GM19328 (cell line): ENCODE measurements around the gene PRODH.
"Not testable (repeated sequence)": the region's sequence is repeated elsewhere in the genome, so short reads cannot be mapped to it uniquely, and the experiment has no call there.

Experiments
- ATAC-seq: cut with Tn5 transposase; IDR thresholded peaks from one replicate; pipeline ENCODE4 v1.9.1; 2021; ENCODE audit warnings: mild to moderate bottlenecking, moderate library complexity; ENCODE audit not compliant: unreplicated experiment

The PRODH gene

DNA sequence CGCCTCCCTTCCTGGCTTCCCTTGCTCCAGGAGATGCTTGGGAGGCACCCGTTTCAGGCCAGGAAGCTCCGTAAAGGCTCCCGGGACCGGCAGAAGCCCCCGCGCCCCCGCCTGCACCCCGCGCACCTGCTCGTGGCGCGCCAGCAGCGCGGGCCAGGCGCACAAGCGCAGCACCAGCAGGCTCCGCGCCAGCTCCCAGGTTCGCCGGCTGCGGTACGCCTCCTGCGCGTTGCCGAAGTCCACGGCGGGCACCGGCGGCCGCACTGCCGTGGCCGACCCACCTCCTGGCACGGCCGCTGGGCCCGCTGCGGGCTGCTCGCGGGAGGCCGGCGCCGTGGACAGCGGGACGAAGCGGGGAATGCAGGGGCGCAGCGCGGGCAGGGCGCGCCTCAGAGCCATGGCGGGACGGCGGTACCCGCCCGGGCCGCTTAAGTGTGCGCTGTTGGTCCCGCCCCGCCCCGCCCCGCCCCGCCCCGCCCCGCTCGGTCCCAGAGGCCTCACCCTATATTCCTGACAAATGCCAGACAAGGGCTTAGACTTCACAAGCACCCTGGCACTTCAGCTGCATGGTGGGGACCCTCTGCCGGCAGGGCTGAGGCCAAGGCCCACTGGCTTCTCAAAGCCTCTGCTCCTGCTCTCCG lies at the start of gene PRODH:
TSS of gene PRODH (minus strand) at position 405 of the 641 bp plus-strand sequence. CDS start at position 399, 6 bp downstream.
- ATAC-seq, result no peak

GRCh38 chr22:18985780-18986179 lies 49.7 kb upstream of the PRODH start:
- ATAC-seq, result no peak

- no peak for ATAC-seq
Observed at GRCh38 chr22:18984564-18984963, 48.5 kb upstream of the PRODH start.

GRCh38 chr22:18983120-18983651 lies 47.1 kb upstream of the PRODH start:
- ATAC-seq, result no peak

- ATAC-seq, result no peak
Observed at GRCh38 chr22:18980829-18981228, 44.7 kb upstream of the PRODH start.

- no peak for ATAC-seq
Observed at GRCh38 chr22:18979957-18980356, 43.9 kb upstream of the PRODH start.

DNA sequence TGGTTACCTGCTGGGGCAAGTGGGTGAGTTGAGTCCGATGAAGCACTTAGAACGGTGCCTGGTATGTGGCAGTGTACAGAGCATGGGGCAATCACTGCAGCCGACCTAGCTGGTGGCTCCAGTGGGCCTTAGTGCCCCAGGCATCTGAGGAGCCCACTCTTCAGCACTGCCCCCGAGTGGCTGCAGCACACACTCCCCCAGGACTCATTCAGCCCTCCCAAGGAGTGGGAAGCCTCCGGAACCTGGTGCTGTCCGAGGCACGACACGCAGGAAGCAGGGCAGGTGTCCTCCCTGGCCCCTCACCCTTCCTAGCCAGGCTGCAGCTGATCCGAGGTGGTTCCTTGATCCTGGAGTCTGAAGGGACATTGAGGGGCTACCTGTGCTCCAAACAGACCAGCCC lies 42.4 kb upstream of the PRODH start:
- no peak for ATAC-seq

DNA sequence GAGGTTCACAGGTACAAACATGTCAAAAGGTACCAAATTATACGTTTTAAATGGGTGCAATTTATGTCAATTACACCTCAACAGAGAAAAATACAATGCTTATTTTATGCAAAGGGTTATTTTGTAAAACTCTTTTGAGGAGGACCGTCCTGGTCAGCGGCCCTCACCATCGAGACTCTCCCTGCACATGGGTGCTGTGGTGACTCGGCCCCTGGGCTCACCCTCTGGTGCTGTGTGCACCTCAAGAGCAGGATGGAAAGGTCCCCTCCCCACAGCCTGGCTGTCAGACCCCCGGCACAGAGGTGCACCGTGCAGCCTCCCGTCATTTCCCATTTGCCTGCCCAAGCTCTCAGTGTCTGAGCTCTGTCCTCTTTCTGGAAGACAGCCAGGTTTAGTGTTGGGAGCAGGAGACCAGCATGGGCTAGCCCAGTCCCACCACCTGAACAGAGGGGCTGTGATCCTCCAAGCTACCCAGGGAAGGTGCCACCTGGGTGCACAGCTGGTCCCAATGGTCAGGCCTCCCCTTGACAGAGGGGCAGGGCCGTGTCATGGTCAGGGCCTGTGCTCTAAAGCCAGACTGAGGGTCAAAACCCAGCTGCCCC lies 41.8 kb upstream of the PRODH start:
- ATAC-seq, result no peak

DNA sequence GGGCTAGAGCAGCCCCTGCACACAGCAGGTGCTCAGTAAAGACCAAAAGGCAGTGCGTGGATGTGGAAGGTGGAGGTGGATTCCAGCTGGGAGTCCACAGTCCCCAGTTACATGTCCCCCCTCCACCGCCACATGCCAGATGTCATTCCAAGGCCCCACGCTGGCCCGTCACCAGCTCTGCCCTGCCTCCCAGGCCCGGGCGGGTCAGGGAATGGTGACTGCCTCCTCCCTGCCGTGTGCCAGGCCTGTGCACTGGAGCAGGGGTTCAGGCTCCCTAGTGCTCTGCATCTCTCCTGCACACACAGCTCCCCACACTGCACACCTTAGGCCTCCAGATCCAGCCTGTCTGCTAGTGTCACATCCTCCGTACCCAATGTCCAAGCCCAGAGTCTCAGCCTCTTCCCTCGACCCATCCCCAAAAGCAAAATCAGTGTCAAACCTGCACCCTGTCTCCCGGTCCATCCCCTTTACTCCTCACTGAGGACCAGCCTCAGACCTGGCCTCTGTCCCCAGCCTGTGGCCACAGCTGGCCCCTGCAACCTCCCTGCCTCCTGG lies 40.2 kb upstream of the PRODH start:
- no peak for ATAC-seq

DNA sequence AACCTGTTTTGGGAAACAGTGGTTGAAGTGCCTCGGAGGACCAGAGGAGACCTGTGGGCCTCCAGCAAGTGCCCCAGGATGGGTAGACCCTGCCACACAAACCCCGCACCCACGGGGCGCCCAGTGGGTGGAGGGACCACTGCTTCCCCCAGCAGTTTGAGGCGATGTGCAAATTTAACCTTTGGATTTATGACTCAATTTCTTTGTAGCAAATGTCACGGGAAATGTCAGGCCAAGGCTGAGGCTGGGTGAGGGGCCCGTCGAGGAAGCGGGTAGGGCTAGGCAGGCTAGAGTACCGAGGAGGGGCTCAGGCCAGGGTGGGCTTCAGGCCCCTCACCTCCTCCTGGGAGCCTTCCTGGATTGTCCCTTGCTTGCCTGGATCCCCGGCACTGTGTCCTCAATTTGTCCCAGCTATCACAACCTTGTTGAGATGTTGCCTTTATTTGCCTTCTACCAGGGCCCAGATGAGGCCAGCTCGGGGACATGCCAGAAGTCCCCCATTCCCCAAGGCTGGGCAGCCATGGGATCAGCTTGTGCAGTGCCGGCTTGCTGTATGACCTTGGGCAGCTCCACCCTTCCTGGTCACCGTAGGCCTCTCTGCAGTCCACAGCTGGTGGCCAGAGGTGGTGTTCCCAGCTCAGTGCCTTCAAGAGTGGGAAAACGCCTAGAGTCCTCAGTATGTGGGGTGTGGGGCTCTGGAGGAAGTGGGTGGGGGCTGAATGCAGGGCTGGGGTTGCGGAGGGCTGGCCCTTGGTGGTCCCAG lies 39.5 kb upstream of the PRODH start:
- ATAC-seq, result no peak

DNA sequence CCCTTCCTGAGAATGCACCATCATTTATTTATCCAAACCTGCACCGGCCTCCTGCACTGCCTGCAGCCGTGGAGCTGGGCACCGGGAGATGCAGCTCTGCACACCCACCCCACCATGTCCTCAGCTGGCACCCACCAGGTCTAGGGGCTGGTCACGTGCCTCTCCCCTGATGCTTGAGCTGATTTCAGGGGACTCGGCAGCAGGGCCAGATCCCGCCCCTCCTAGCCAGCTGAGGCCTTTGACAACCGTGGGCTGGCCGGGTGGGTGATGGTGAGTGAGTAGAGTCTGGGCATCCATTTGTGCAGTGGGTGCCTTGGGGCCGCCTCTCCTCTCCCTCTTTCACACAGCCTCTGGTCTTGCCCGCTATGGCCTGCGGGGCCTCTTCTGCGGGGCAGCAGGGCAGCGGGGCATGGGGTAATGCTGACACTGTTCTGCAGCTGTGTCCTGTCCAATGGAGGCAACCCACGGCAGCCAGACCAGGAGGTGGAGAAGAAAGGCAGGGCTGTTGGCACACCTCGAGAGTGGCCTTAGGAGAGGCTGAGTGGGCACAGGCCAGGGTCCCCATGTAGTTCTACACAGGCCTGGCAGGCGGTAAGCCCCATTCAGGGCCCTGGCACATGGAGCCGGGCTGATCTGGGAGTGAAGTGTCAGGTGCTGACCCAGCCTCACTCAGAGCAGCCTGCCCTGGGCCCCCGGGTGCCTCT lies 38.5 kb upstream of the PRODH start:
- no peak for ATAC-seq

- ATAC-seq, result no peak
Observed at GRCh38 chr22:18973264-18974031, 37.4 kb upstream of the PRODH start.

- not testable (repeated sequence) for ATAC-seq
Observed at GRCh38 chr22:18972591-18972990, 36.5 kb upstream of the PRODH start.

- ATAC-seq, result not testable (repeated sequence)
Observed at GRCh38 chr22:18972029-18972428, 35.9 kb upstream of the PRODH start.

DNA sequence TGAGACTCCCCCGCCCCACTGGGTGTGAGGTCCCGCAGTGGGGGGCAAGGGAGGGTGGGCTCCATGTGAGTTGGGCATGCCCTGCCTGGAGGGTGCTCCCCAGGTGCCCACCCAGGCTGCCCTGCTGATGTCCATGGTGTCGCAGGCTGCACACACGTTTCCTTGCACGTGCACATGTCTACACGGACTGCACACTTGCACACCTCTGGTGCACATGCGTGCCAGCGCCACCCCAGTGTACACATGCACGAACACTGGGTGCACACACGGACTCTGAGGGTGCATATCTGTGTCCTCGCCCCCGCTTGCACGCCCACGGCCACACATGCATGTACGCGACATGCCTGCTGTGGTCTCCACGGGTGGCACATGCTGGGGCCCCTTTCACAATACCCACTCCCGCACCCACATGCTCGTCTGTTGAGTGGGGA lies 35.2 kb upstream of the PRODH start:
- no peak for ATAC-seq

GRCh38 chr22:18970948-18971315 lies 34.8 kb upstream of the PRODH start:
- ATAC-seq, result no peak

DNA sequence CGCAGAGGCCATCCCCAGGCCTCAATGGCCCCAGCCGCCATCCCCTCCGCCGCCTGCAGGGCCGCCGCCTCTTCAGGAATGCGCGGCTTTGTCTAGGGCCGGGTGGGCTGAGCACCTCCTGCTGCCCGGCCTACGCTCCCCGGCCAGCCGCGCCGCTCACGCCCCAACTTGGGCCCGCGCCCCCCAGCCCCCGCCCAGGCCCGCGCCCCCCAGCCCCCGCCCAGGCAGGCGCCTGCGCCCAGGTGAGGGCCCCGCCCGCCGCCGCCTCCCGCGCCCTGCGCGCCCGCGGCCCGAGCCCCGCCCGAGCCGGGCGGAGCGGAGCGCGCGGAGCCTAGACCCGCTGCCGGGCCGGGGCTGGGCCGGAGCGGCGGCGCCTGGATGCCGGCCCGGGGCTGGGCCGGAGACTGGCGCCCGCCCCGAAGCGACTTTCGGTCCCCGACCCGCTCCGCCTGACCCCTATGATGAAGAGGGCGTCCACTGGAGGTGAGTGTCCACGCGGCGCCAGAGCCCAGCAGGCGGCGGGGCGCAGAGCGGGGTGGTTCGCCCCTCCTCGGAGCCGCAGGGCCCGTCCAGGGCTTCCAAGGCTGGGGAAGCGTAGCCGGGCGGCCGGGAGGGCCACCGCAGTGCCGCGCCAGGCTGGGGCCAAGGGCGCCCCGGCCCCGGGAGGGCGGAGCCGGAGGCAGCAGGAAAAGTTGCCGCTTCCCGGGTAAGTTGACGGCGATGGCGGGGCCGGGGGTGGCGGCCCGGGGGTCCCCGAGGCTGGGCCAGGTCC lies 34.3 kb upstream of the PRODH start:
- ATAC-seq, result no peak

GRCh38 chr22:18969158-18969942 lies 33.3 kb upstream of the PRODH start:
- ATAC-seq, result not testable (repeated sequence)
